22Rv1 (cell line): ENCODE measurements around the gene RINT1.

Source experiments
- ZFX ChIP-seq: fragments of 450-650 bp; IDR thresholded peaks from 2 replicates; pipeline ENCODE4 v1.6.1; 2017; ENCODE audit warnings: antibody characterized with exemption, borderline replicate concordance
- TF ChIP-seq, protein P1 (sequence below): fragments of 450-650 bp; IDR thresholded peaks from 2 replicates; pipeline ENCODE4 v1.5.1; 2017; ENCODE audit warnings: mild to moderate bottlenecking

DNA sequence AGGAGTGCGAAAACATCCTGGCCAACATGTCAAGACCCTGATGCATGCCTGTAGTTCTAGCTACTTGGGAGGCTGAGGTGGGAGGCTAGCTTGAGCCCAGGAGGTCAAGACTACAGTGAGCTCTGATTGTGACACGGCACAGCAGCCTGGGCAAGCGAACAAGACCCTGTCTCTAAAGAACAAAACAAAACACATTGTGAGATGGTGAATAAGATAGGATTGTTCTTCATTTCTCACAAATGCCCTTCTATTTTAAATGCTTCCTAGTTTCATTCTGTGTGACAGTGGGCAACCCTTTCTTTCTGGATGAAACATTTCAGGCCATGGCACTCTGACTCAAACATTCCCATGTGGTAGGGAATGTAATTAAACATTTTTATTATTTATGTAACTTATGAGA lies 35.8 kb downstream of the RINT1 start:
- TF ChIP-seq, protein P1, sequence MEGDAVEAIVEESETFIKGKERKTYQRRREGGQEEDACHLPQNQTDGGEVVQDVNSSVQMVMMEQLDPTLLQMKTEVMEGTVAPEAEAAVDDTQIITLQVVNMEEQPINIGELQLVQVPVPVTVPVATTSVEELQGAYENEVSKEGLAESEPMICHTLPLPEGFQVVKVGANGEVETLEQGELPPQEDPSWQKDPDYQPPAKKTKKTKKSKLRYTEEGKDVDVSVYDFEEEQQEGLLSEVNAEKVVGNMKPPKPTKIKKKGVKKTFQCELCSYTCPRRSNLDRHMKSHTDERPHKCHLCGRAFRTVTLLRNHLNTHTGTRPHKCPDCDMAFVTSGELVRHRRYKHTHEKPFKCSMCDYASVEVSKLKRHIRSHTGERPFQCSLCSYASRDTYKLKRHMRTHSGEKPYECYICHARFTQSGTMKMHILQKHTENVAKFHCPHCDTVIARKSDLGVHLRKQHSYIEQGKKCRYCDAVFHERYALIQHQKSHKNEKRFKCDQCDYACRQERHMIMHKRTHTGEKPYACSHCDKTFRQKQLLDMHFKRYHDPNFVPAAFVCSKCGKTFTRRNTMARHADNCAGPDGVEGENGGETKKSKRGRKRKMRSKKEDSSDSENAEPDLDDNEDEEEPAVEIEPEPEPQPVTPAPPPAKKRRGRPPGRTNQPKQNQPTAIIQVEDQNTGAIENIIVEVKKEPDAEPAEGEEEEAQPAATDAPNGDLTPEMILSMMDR = no peak
- TF ChIP-seq ZFX = no peak
